OCI-M2 (cell line): ENCODE results near the gene THAP3.
"Not testable (repeated sequence)": the region's sequence is repeated elsewhere in the genome, so short reads cannot be mapped to it uniquely, and the experiment has no call there.

Experiments used
- DNase-seq: peaks from one replicate; lab custom pipeline; 2025; ENCODE audit not compliant: unreplicated experiment; lab: John Stamatoyannopoulos, UW

Gene THAP3

GRCh38 chr1:6632588-6633514 is 8.2 kb downstream of the THAP3 start:
- no peak for DNase-seq

- DNase-seq: no peak
Measured at GRCh38 chr1:6634371-6635052, 9.8 kb downstream of the THAP3 start.

- no peak for DNase-seq
Measured at GRCh38 chr1:6635161-6635909, 10.7 kb downstream of the THAP3 start.

GRCh38 chr1:6635910-6636760 is 11.5 kb downstream of the THAP3 start:
- no peak for DNase-seq

GRCh38 chr1:6636778-6637177 is 12.1 kb downstream of the THAP3 start:
- DNase-seq: not testable (repeated sequence)

GRCh38 chr1:6637770-6638169 is 13.1 kb downstream of the THAP3 start:
- no peak for DNase-seq

- DNase-seq: no peak
Measured at GRCh38 chr1:6638226-6638625, 13.6 kb downstream of the THAP3 start.

GRCh38 chr1:6640867-6641266 is 16.2 kb downstream of the THAP3 start:
- DNase-seq: not testable (repeated sequence)

- no peak for DNase-seq
Measured at GRCh38 chr1:6645018-6645417, 20.4 kb downstream of the THAP3 start.

GRCh38 chr1:6646499-6647148 is 22.0 kb downstream of the THAP3 start:
- DNase-seq: no peak

- no peak for DNase-seq
Measured at GRCh38 chr1:6648556-6648955, 23.9 kb downstream of the THAP3 start.

- no peak for DNase-seq
Measured at GRCh38 chr1:6651909-6652308, 27.2 kb downstream of the THAP3 start.

GRCh38 chr1:6652986-6653385 is 28.3 kb downstream of the THAP3 start:
- DNase-seq: no peak

- no peak for DNase-seq
Measured at GRCh38 chr1:6653436-6654290, 29.0 kb downstream of the THAP3 start.

GRCh38 chr1:6657138-6657537 is 32.5 kb downstream of the THAP3 start:
- DNase-seq: no peak

GRCh38 chr1:6658359-6659060 is 33.8 kb downstream of the THAP3 start:
- no peak for DNase-seq

GRCh38 chr1:6660415-6661049 is 35.9 kb downstream of the THAP3 start:
- DNase-seq: no peak

- not testable (repeated sequence) for DNase-seq
Measured at GRCh38 chr1:6662468-6662867, 37.8 kb downstream of the THAP3 start.
